B cell (primary cell): ENCODE data around the gene NIBAN1. TPM values are rescaled to one million over a fixed set of nuclear protein-coding genes. Genes with fewer than 3 reads are reported as not detected.

Source experiments
- ATAC-seq: fragments of 200-7000 bp; cut with Tn5 transposase; one replicate; pipeline ENCODE4 v1.10.0; 2021; ENCODE audit warnings: low read depth, mild to moderate bottlenecking, moderate number of reproducible peaks, moderate library complexity
- CTCF ChIA-PET: fragments of 350-600 bp; sonication (Branson Sonifier 250); formaldehyde crosslinking; loops from one replicate; lab custom pipeline; 2021; ENCODE audit warnings: antibody characterized with exemption, inconsistent platforms; lab: Charles Lee
- POLR2A ChIA-PET: fragments of 350-600 bp; sonication (Branson Sonifier 250); formaldehyde crosslinking; loops from one replicate; lab custom pipeline; 2021; ENCODE audit warnings: antibody characterized with exemption; lab: Charles Lee
- DNase-seq: peaks from one replicate; pipeline ENCODE4 v3.0.0; 2013
- H2AFZ ChIP-seq: 2 replicates; pipeline ENCODE4 v1.6.1; 2012; ENCODE audit warnings: mild to moderate bottlenecking, low read depth, low read length; ENCODE audit not compliant: insufficient read depth, poor library complexity, severe bottlenecking
- H3K27ac ChIP-seq, 2 donors: 1 replicate in 1 of 2; 2 replicates in 1 of 2; pipeline ENCODE4 v1.5.1; 2012 to 2013; ENCODE audit warnings: low read length in 2 of 2, mild to moderate bottlenecking in 2 of 2, moderate library complexity in 1 of 2
- H3K27me3 ChIP-seq, 4 experiments: fragments of 200-600 bp in 1 of 4; sonication (generic) in 1 of 4; replicated peaks in 1 of 4; 1 replicate in 2 of 4; 2 replicates in 2 of 4; pipeline versions ENCODE4 v1.6.1 to v1.7.0; 2013 to 2016; ENCODE audit warnings: low read length in 3 of 4, mild to moderate bottlenecking in 2 of 4, mixed read lengths in 1 of 4, moderate library complexity in 1 of 4; ENCODE audit not compliant: insufficient read depth in 4 of 4, control insufficient read depth in 3 of 4; ENCODE audit errors: control extremely low read depth in 1 of 4
- H3K36me3 ChIP-seq, 2 experiments: replicated peaks in 1 of 2; 1 replicate in 1 of 2; 2 replicates in 1 of 2; pipeline versions ENCODE4 v1.6.1 to v1.7.1; 2013; ENCODE audit warnings: low read length in 1 of 2; ENCODE audit not compliant: insufficient read depth in 2 of 2, control insufficient read depth in 1 of 2; ENCODE audit errors: control extremely low read depth in 1 of 2, extremely low read depth in 1 of 2
- H3K4me1 ChIP-seq, 2 donors: fragments of 200-600 bp in 1 of 2; sonication (generic) in 1 of 2; 1 replicate in 1 of 2; 2 replicates in 1 of 2; pipeline versions ENCODE4 v1.5.1 to v1.6.1; 2013 to 2017; ENCODE audit warnings: low read length in 2 of 2; ENCODE audit not compliant: control insufficient read depth in 2 of 2, insufficient read depth in 2 of 2
- H3K4me2 ChIP-seq: replicated peaks from 2 replicates; pipeline ENCODE3; 2012; ENCODE audit warnings: mild to moderate bottlenecking, low read depth, low read length; ENCODE audit not compliant: poor library complexity, severe bottlenecking
- H3K4me3 ChIP-seq, 5 experiments: fragments of 200-600 bp in 1 of 5; sonication (generic) in 1 of 5; 1 replicate in 3 of 5; 2 replicates in 2 of 5; pipeline versions ENCODE4 v1.5.1 to v1.7.0; 2011 to 2016; ENCODE audit warnings: low read length in 4 of 5, mild to moderate bottlenecking in 4 of 5, low read depth in 2 of 5, control low read depth in 1 of 5, moderate library complexity in 1 of 5; ENCODE audit not compliant: insufficient read depth in 1 of 5; ENCODE audit errors: control extremely low read depth in 1 of 5, extremely low read depth in 1 of 5
- H3K79me2 ChIP-seq: fragments of 200-600 bp; sonication (generic); one replicate; pipeline ENCODE4 v1.6.0; 2016; ENCODE audit warnings: low read length; ENCODE audit not compliant: control insufficient read depth, insufficient read depth
- H3K9ac ChIP-seq: fragments of 200-600 bp; sonication (generic); 2 replicates; pipeline ENCODE4 v1.6.1; 2017; ENCODE audit warnings: mild to moderate bottlenecking, low read length, moderate library complexity
- H3K9me3 ChIP-seq, 3 donors: one replicate each; pipeline versions ENCODE4 v1.6.1 to v1.7.1; 2013; ENCODE audit warnings: low read length in 2 of 3; ENCODE audit not compliant: control insufficient read depth in 2 of 3, insufficient read depth in 1 of 3; ENCODE audit errors: control extremely low read depth in 1 of 3
- H4K20me1 ChIP-seq: 2 replicates; pipeline ENCODE4 v1.6.0; 2012; ENCODE audit warnings: mild to moderate bottlenecking, low read length; ENCODE audit not compliant: insufficient read depth, control insufficient read depth, poor library complexity, severe bottlenecking
- H3K27ac Mint-ChIP-seq: one replicate; pipeline ENCODE4 v1.8.0; 2021; ENCODE audit warnings: mixed read lengths
- H3K27me3 Mint-ChIP-seq: one replicate; pipeline ENCODE4 v1.8.0; 2021; ENCODE audit warnings: mixed read lengths
- H3K4me1 Mint-ChIP-seq: one replicate; pipeline ENCODE4 v1.8.0; 2021; ENCODE audit warnings: mixed read lengths
- H3K4me3 Mint-ChIP-seq: one replicate; pipeline ENCODE4 v1.8.0; 2021; ENCODE audit warnings: mixed read lengths
- H3K9me3 Mint-ChIP-seq: one replicate; pipeline ENCODE4 v1.8.0; 2022; ENCODE audit warnings: mixed read lengths; ENCODE audit not compliant: insufficient read depth
- EZH2 ChIP-seq: IDR thresholded peaks from 2 replicates; pipeline ENCODE4 v1.6.1; 2012; ENCODE audit warnings: borderline replicate concordance, low read depth, mild to moderate bottlenecking, moderate library complexity, low read length; ENCODE audit not compliant: insufficient read depth, poor library complexity, severe bottlenecking
- WGBS: methylation state at CpG from one replicate; pipeline ENCODE4 v1.1.5; 2013; ENCODE audit warnings: missing lambda C conversion rate; ENCODE audit not compliant: insufficient coverage; 5-methylcytosine and 5-hydroxymethylcytosine counted together
- intact Hi-C: fragments of 100-400 bp; cut with micrococcal nuclease; formaldehyde crosslinking; loops from one replicate; pipeline ENCODE4 v1.10.0; 2022
- polyA plus RNA-seq: library from polyadenylated mRNA; depleted of rRNA; stranded (reverse); fragments of >200 nt; gene quantifications from 2 replicates; pipeline ENCODE4 v1.2.3, GENCODE V29; 2012
- total RNA-seq, 2 donors: library from RNA; stranded (reverse); fragments of 120-200 nt in 1 of 2; gene quantifications; 1 replicate in 1 of 2; 2 replicates in 1 of 2; pipeline versions ENCODE4 v1.2.3 to v1.2.4, GENCODE V29; 2013 to 2022
- TF ChIP-seq, protein P1 (sequence below): fragments of 200-600 bp; IDR thresholded peaks from one replicate; pipeline ENCODE4 v1.8.0; 2022; ENCODE audit warnings: antibody characterized with exemption, mild to moderate bottlenecking

NIBAN1 gene
- total and polyA plus RNA-seq, 2 donors (not counting 1 experiment from before 2014, with no cell fraction given), result 1.2 to 13.2 TPM

DNA sequence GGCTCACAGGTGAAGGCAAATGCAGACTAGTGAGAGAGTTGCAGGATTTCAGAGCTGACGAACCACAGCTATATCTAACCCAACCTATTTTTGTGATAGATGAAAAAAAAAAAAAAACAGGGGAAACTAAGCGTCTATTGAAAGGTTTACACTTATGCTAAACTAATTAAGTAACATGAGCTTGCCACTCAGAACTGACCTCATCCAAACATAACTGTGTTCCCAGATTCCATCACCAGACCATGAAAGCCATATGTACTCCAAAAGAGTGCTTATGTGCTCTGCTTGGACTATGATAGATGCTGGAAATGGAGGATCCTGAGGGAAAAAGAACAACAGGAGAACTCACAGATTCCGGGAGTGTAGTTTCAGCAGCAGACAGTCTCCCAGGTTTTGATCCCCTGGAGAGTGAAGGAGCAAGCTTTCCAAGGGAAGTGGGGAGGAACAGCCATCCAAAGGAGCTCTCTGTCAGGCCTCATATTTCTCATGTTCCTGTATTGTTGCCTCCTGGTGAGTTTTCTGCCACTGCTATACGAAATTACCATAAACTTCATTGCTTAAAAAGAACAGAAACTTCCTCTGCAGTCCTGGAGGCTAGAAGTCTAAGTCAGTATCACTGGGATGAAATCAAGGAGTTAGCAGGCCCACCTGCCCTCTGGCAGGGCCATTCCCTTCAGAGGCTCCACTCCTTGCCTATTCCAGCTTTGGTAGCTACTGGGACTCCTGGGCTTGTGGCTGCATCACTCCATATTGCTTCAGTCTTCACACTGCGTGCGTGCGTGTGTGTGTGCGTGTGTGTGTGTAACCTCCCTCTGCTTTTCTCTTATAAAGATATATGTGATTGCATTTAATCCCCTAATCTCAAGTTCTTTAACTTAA is 38.1 kb downstream of the NIBAN1 start:
- CTCF ChIA-PET, result no interaction called here
- no peaks in the 10 kb centered on the region for H4K20me1 ChIP-seq
- H3K27me3 Mint-ChIP-seq, result no peaks in the 10 kb centered on the region
- H3K4me3 ChIP-seq, result no peak overlapping the region
- no peak overlapping the region for H3K4me2 ChIP-seq
- no peak overlapping the region for H2AFZ ChIP-seq
- intact Hi-C loops, result no loop called here
- WGBS, result 92% methylated on average over 2 of the region's 8 CpGs
- no peaks in the 10 kb centered on the region for H3K27me3 ChIP-seq
- no peak overlapping the region for H3K27ac Mint-ChIP-seq
- DNase-seq, result no peak
- POLR2A ChIA-PET, result no interaction called here
- H3K4me1 Mint-ChIP-seq, result peaks cover 7% of the 10 kb centered on the region
- H3K36me3 ChIP-seq, result no peaks in the 10 kb centered on the region
- H3K4me1 ChIP-seq, result peaks cover 0 to under 1% of the 10 kb centered on the region in 2 donors
- no peak overlapping the region for H3K27ac ChIP-seq
- no peak overlapping the region for H3K4me3 Mint-ChIP-seq
- no peaks in the 10 kb centered on the region for H3K9me3 Mint-ChIP-seq
- TF ChIP-seq EZH2, result no peak
- TF ChIP-seq, protein P1, sequence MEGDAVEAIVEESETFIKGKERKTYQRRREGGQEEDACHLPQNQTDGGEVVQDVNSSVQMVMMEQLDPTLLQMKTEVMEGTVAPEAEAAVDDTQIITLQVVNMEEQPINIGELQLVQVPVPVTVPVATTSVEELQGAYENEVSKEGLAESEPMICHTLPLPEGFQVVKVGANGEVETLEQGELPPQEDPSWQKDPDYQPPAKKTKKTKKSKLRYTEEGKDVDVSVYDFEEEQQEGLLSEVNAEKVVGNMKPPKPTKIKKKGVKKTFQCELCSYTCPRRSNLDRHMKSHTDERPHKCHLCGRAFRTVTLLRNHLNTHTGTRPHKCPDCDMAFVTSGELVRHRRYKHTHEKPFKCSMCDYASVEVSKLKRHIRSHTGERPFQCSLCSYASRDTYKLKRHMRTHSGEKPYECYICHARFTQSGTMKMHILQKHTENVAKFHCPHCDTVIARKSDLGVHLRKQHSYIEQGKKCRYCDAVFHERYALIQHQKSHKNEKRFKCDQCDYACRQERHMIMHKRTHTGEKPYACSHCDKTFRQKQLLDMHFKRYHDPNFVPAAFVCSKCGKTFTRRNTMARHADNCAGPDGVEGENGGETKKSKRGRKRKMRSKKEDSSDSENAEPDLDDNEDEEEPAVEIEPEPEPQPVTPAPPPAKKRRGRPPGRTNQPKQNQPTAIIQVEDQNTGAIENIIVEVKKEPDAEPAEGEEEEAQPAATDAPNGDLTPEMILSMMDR, result no peak
- no peaks in the 10 kb centered on the region for H3K9me3 ChIP-seq
- no peak overlapping the region for H3K9ac ChIP-seq
- no peak for ATAC-seq
- H3K79me2 ChIP-seq, result no peaks in the 10 kb centered on the region

DNA sequence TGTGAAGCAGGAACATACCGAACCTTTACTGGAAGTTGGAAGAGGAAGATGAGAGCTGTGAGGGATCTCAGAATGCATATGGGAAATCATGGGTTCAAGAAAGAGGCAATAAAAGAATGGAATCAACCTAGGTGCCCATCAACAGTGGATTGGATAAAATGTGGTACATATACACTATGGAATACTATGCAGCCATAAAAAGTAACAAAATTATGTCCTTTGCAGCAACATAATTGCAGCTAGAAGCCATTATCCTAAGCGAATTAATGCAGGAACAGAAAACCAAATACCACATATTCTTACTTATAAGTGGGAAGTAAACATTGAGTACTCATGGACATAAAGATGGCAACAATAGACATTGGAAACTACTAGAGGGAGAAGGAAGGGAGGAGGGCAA is 40.4 kb downstream of the NIBAN1 start:
- no peaks in the 10 kb centered on the region for H3K9me3 ChIP-seq
- ATAC-seq (no peak), DNase-seq (no peak)
- ChIA-PET CTCF (no interaction called here), POLR2A (no interaction called here)
- no peak overlapping the region for H3K4me3 ChIP-seq
- no peaks in the 10 kb centered on the region for H3K4me1 Mint-ChIP-seq
- H3K27me3 ChIP-seq, result no peaks in the 10 kb centered on the region
- no peak overlapping the region for H3K27ac Mint-ChIP-seq
- no peak overlapping the region for H3K27ac ChIP-seq
- intact Hi-C loops, result no loop called here
- 100% methylated on average over 1 of the region's 2 CpGs for WGBS
- H3K36me3 ChIP-seq, result no peaks in the 10 kb centered on the region
- no peak overlapping the region for H2AFZ ChIP-seq
- H3K9ac ChIP-seq, result no peak overlapping the region
- no peaks in the 10 kb centered on the region for H4K20me1 ChIP-seq
- no peak overlapping the region for H3K4me3 Mint-ChIP-seq
- no peaks in the 10 kb centered on the region for H3K4me1 ChIP-seq
- H3K79me2 ChIP-seq, result no peaks in the 10 kb centered on the region
- H3K9me3 Mint-ChIP-seq, result no peaks in the 10 kb centered on the region
- TF ChIP-seq, protein P1, result no peak
- no peak for TF ChIP-seq EZH2
- H3K4me2 ChIP-seq, result no peak overlapping the region
- H3K27me3 Mint-ChIP-seq, result no peaks in the 10 kb centered on the region
